CD4-positive, alpha-beta T cell treated with Interleukin-21 for 1 hour (primary cell): ENCODE data around the gene ZNF385D.
"Not testable (repeated sequence)": the region's sequence is repeated elsewhere in the genome, so short reads cannot be mapped to it uniquely, and the experiment has no call there.

Source experiments
- DNase-seq: peaks from one replicate; pipeline ENCODE4 v3.0.0-alpha.2; 2020

ZNF385D gene

GRCh38 chr3:21426920-21427319, 324.1 kb downstream of the ZNF385D start:
- DNase-seq, result no peak

DNA sequence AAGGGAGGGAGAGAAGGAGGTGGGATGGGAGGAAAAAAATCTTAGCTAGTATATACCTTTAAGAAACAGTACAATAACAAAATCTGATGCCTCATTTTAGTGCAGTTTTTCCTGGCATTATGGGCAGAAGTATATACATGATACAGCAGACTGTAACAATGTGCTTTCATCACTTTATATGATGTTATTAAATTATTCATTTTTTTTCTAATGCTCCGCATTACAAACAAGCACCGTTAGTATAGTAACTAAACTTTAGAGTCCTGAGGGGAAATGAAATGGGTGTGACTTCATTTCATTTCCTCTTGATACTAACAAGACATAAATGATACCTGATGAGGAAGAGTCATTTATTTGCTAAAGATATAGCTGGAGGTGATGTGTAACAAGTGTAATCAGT, 325.3 kb downstream of the ZNF385D start:
- no peak for DNase-seq

- no peak for DNase-seq
Observed at GRCh38 chr3:21421096-21421495, 329.9 kb downstream of the ZNF385D start.

DNA sequence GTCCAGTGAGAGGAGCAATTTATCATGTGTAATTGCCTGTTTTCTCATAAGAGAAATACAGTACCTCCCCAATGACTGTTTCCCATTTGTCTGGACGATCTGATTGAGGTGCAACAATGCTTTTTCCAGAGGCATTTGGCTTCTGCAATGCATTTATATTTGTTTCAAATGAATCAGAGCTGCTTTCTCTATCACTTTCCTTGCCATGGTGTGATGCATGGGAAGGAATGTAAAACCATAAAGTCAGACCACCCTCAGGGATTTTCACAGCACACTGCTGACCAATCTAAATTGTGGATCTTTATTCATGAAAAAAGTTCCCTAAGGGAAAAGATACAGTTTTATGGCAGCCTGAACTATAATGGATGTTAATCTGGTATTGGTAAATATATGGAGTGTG, 333.0 kb downstream of the ZNF385D start:
- no peak for DNase-seq

GRCh38 chr3:21414506-21414905, 336.5 kb downstream of the ZNF385D start:
- DNase-seq, result no peak

DNA sequence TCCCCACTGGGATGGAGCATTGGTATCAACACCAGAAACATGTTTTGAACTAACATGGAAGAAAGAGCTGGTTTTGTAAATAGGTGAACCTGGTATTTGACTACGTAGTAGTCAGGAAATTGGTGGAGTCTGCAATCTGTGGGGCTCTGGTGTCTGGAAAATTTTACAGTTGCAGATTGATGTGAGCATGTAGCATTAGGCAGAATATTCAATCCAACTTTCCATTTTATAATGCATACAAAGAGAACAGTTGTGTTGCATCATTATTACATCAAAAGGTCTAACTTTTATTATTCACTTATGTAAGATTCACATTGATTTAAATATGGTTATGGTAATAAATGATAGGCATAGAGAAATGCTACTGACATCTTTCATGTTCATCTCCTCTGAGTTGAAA, 340.0 kb downstream of the ZNF385D start:
- DNase-seq, result no peak

- no peak for DNase-seq
Observed at GRCh38 chr3:21409401-21409800, 341.6 kb downstream of the ZNF385D start.

GRCh38 chr3:21407743-21408142, 343.3 kb downstream of the ZNF385D start:
- no peak for DNase-seq

DNA sequence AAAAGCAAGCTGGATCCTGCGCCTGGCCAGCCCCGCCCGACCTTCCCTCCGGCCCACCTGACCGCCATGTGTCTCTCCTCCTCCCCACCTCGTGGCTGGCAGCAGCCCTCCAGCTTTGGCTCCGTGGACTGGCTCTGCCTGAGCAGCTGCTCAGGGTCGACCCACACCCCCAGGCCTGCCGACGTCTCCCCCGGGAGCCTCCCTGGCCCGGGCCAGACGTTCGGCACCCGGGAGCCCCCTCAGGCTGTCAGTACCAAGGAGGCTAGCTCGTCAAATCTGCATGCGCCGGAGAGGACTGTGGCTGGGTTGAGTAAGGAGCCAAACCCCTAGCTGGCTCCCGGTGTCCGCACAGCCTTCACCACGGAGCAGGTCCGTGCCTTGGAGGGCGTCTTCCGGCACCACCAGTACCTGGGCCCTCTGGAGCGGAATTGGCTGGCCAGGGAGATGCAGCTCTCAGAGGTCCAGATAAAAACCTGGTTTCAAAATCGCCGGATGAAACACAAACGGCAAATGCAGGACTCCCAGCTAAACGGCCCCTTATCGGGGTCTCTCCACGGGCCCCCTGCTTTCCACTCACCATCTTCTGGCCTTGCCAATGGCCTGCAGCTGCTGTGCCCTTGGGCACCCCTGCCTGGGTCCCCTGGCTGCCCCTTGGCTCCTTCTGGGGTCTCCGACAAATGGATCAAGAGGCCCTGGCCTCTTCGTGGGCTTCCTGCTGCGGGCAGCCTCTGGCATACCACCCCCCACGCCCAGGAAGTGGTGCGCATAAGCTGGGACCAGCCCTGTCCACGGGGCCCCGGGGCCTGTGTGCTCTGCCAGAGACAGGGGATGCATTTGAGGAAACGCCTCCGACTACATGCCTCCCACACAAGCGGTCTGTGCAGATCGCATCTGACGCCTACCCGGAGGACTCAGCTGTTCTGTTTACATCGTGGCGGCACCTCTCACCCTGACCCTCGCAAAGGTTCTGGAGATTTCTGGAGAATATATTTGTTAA, 345.0 kb downstream of the ZNF385D start:
- DNase-seq, result no peak

DNA sequence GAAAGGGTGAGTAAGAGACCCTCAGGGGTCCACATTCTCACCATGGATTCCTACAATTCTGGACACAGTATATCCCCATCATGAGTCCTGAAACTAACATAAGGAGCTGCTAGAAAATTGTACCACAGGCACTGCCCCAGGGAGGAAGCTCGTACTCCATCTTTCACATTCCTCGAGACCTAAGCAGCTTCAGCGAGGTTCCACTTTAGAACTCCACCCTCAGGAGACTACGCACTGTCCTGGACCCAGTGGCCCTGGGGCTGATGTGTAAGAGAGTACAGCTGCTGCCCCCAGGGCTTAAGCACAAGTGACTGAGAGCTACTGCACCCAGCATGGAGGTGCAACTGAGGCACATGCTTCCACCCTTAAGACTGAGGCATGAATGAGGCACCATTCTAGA, 352.5 kb downstream of the ZNF385D start:
- DNase-seq, result no peak

DNA sequence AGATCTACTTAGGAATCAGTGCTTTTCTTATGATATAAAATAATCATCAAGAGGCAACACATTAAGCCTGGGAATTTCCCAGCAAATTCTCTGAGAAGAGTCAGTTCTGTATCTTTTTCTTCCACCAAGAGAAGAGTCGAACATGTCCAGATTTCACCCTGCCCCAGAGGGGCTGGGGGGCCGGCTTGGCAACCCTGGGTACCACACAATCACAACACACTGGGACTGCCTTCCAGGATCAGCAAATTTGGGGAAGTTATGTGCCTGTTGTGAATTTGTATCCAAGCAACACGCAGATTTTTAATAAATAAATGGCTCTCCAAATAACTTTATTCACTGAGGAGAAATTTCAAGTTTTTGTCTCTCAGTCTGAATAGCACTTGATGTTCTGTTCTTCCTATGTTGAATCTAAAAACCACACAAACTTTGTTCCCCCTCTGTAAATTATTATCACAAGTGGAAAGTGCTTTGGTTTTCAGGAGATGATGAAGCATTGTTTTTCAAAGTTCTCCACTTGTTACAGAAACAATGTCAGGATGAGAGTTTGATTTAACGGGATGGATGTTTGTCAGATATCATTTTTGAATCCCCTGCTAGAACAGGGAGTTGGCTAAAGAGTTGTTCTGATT, 357.2 kb downstream of the ZNF385D start:
- no peak for DNase-seq

- DNase-seq, result no peak
Observed at GRCh38 chr3:21392526-21392925, 358.5 kb downstream of the ZNF385D start.

GRCh38 chr3:21390856-21391255, 360.2 kb downstream of the ZNF385D start:
- no peak for DNase-seq

DNA sequence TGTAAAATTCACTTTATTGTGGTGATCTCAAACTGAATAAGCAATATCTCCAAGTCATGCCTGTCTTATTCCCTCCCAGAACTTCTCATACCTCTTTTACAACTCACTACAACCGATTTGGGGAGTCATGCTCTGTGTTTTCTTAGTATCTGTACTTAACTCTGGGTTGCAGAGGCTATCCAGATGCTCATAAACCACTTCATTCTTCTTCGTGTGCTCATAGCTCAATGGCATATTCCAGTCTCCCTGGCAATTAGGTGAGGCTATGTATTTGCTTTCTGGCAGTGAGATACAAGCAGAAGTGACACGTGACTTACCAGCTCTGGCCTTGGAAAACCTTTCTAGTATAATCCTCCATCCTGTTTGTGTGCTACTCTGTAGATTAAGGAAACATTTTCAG, 360.9 kb downstream of the ZNF385D start:
- DNase-seq, result no peak

DNA sequence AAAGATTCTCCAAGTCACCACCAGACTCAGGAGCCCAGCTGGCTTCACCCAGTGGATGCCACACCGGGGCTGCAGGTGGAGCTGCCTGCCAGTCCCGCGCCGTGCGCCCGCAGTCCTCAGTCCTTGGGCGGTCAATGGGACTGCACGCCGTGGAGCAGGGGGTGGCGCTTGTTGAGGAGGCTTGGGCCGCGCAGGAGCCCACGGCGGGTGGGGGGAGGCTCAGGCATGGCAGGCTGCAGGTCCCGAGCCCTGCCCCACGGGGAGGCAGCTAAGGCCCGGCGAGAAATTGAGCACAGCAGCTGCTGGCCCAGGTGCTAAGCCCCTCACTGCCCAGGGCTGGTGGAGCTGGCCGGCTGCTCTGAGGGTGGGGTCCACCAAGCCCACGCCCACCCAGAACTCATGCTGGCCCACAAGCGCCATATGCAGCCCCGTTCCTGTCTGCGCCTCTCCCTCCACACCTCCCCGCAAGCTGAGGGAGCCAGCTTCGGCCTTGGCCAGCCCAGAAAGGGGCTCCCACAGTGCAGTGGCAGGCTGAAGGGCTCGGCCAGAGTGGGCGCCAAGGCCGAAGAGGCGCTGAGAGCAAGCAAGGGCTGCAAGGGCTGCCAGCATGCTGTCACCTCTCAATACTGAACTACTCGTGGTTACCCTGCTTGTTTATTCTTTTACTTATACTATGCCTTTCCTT, 363.7 kb downstream of the ZNF385D start:
- not testable (repeated sequence) for DNase-seq

DNA sequence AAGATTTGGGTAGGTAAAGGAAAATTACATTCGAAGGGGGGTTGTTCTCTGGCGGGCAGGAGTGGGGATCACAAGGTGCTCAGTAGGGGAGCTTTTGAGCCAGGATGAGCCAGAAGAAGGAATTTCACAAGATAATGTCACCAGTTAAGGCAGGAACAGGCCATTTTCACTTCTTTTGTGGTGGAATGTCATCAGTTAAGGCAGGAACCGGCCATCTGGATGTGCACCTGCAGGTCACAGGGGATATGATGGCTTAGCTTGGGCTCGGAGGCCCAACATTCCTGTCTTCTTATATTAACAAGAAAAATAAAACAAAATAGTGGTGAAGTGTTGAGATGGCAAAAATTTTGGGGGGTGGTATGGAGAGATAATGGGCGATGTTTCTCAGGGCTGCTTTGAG, 373.0 kb downstream of the ZNF385D start:
- not testable (repeated sequence) for DNase-seq

DNA sequence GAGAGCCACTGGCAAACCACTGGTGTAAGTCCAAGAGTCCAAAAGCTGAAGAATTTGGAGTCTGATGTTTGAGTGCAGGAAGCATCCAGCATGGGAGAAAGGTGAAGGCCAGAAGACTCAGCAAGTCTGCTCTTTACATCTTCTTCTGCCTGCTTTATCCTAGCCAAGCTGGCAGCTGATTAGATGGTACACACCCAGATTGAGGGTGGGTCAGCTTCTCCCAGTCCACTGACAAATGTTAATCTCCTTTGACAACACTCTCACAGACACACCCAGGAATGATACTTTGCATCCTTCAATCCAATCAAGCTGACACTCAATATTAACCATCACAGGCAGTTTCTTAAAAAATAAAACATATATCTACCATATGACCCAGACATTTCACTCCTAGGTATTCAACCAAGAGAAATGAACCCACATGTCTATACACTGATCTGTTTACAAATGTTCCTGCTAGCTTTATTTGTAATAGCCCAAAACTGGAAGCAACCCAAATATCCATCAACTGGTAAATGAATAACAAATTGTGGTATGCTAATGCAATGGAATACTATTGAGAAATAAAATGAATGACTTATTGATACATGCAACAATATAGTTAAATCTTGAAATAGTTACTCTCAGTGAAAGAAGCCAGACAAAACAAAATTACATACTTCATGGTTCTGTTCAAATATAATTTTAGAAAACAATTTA, 373.8 kb downstream of the ZNF385D start:
- DNase-seq, result no peak

- no peak for DNase-seq
Observed at GRCh38 chr3:21372316-21372715, 378.7 kb downstream of the ZNF385D start.
